ENCODE measurements around the gene ELL2.

Gene ELL2

DNA sequence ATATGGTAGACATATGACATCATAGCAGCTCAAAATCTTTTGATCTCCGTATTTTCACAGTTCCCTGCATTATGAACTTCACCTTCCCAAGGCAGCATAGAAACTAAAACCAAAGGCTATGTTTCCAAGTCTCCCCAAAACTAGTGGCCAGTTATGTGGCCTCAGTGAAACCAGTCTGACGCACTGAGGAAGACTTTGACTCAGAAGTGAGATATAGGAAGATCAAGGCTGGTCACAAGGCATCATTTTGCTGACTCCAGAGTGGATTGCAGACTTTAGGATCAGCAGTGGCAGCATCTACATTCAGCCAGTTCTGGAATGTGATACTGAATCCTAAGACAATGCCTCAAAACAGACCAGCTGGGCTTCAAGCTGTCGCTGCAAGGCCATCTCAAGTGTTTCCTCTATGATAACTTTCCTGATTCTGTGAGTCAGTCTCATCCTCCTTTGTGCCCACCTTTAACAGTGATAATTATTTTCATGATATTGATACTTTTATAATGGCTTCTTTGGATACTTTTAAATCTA is 34.4 kb upstream of the ELL2 start:
- no peaks in the 10 kb centered on the region for H3K4me1 ChIP-seq (ENCODE audit: control insufficient read depth, insufficient read depth, low read length)
- no peak overlapping the region for H3K4me3 ChIP-seq (ENCODE audit: low read depth, low read length)
- H3K36me3 ChIP-seq (ENCODE audit: control insufficient read depth, insufficient read depth, low read length) = no peaks in the 10 kb centered on the region
- H3K27ac ChIP-seq (ENCODE audit: low read depth, low read length) = no peak overlapping the region
- no peaks in the 10 kb centered on the region for H3K9me3 ChIP-seq (ENCODE audit: control insufficient read depth, insufficient read depth, low read depth, low read length)
- H3K9ac ChIP-seq (ENCODE audit: low read length) = no peak overlapping the region
- H3K27me3 ChIP-seq (ENCODE audit: control insufficient read depth, insufficient read depth, low read length) = no peaks in the 10 kb centered on the region

DNA sequence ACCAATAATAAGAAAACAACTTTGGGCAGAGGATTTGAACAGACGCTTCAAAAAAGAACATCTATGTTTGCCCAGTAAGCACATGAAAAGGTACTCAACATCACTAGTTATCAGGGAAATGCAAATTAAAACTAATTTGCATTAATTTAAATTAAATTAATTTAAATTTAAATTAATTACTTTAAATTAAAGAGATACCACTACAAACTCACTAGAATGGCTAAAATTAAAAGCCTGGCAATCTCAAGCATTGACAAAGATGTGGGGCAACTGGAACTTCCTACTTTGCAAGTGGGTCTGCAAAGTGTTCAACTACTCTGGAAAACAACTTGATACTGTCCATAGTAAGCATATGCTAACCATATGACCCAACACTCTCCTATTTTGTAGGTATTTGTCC is 32.1 kb upstream of the ELL2 start:
- Histone ChIP-seq H3K36me3 (ENCODE audit: control insufficient read depth, insufficient read depth, low read length) (no peaks in the 10 kb centered on the region), H3K9me3 (ENCODE audit: control insufficient read depth, insufficient read depth, low read depth, low read length) (no peaks in the 10 kb centered on the region), H3K27ac (ENCODE audit: low read depth, low read length) (no peak overlapping the region), H3K4me3 (ENCODE audit: low read depth, low read length) (no peak overlapping the region), H3K4me1 (ENCODE audit: control insufficient read depth, insufficient read depth, low read length) (peaks cover 3% of the 10 kb centered on the region; the same call in 1 of the 2 replicates), H3K27me3 (ENCODE audit: control insufficient read depth, insufficient read depth, low read length) (no peaks in the 10 kb centered on the region), H3K9ac (ENCODE audit: low read length) (no peak overlapping the region)

DNA sequence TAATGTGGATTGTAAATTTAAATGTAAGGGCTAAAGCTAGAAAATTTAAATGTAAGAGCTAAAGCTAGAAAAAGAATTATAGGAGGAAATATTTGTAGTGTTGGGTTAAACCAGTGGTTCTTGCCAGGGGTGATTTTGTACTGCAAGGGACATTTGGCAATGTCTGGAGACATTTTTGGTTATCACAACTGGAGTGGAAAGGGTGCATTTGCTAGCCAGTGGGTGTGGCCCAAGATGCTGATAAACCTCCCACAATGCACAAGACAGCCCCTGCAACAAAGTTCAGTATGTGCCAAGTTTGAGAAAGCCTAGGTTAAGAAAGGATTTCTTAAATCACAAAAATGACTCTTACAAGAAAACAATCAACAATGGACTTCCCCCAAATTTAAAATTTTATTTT is 31.6 kb upstream of the ELL2 start:
- H3K4me3 ChIP-seq (ENCODE audit: low read depth, low read length) = no peak overlapping the region
- H3K27ac ChIP-seq (ENCODE audit: low read depth, low read length) = no peak overlapping the region
- H3K9me3 ChIP-seq (ENCODE audit: control insufficient read depth, insufficient read depth, low read depth, low read length) = no peaks in the 10 kb centered on the region
- no peak overlapping the region for H3K9ac ChIP-seq (ENCODE audit: low read length)
- H3K4me1 ChIP-seq (ENCODE audit: control insufficient read depth, insufficient read depth, low read length) = peaks cover 3% of the 10 kb centered on the region; the same call in 1 of the 2 replicates
- H3K27me3 ChIP-seq (ENCODE audit: control insufficient read depth, insufficient read depth, low read length) = no peaks in the 10 kb centered on the region
- no peaks in the 10 kb centered on the region for H3K36me3 ChIP-seq (ENCODE audit: control insufficient read depth, insufficient read depth, low read length)

DNA sequence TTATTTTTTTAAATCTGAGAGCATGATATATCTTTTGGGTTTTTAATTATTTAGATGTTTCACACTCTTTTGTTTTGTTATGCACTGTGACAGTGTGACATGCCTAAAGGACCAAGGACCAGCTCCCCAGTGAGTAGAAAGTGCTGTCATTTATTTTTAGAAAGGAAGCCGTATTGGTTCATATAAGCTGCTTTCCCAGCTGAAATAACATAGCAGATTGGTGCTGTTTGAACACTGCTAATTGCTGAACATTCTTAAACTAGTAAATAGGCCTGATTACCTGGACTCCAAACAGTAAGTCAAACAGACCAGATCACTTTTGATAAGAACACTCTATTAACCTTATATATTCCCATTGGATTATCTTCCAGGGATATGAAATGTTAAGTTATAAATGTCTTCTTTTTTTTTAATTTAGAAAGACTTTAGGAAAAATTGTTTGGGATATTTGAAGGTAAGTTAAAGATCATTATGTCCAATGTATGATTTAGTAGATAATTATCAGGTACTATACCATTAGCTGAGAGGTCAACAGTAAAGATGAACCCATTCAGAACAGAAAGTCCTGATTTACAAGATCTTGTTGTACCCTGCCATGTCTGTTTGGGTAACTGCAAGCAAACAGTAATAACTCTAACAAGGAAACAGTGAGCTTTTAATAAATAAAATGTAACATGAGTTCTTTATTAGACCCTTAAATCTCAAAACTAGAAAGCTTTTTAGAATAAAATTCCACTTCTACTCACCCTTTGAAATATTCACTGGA is 27.8 kb upstream of the ELL2 start:
- no peak overlapping the region for H3K27ac ChIP-seq (ENCODE audit: low read depth, low read length)

DNA sequence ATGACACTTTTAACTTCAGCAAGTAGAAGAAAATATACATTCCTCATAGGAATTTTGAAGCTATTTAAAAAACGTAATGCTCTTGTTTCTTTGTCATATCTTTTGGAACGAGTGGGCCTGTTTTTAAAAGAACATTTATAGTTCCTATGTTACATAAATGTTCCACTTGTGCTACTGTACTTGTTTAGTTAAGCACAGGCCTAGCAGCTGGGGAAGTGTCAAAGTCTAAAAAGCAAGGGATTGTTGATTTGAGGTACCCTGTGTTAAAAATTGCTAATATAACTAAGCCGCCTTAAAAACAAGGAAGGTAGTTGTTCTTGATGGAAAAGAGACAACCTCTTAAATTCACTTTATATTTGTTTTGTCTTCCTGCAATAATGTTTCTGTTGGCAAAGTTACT is 27.2 kb upstream of the ELL2 start:
- peaks cover 13% of the 10 kb centered on the region; the same call in 1 of the 2 replicates for H3K4me1 ChIP-seq (ENCODE audit: control insufficient read depth, insufficient read depth, low read length)
- no peaks in the 10 kb centered on the region for H3K27me3 ChIP-seq (ENCODE audit: control insufficient read depth, insufficient read depth, low read length)
- H3K36me3 ChIP-seq (ENCODE audit: control insufficient read depth, insufficient read depth, low read length) = no peaks in the 10 kb centered on the region
- H3K9ac ChIP-seq (ENCODE audit: low read length) = no peak overlapping the region
- no peak overlapping the region for H3K4me3 ChIP-seq (ENCODE audit: low read depth, low read length)
- H3K27ac ChIP-seq (ENCODE audit: low read depth, low read length) = no peak overlapping the region
- no peaks in the 10 kb centered on the region for H3K9me3 ChIP-seq (ENCODE audit: control insufficient read depth, insufficient read depth, low read depth, low read length)

More for the DNA sequence above, 27.8 kb upstream of the ELL2 start:
- Histone ChIP-seq H3K4me1 (ENCODE audit: control insufficient read depth, insufficient read depth, low read length) (peaks cover 13% of the 10 kb centered on the region; the same call in 1 of the 2 replicates), H3K36me3 (ENCODE audit: control insufficient read depth, insufficient read depth, low read length) (no peaks in the 10 kb centered on the region), H3K9ac (ENCODE audit: low read length) (no peak overlapping the region), H3K4me3 (ENCODE audit: low read depth, low read length) (no peak overlapping the region), H3K27me3 (ENCODE audit: control insufficient read depth, insufficient read depth, low read length) (no peaks in the 10 kb centered on the region), H3K9me3 (ENCODE audit: control insufficient read depth, insufficient read depth, low read depth, low read length) (no peaks in the 10 kb centered on the region)

DNA sequence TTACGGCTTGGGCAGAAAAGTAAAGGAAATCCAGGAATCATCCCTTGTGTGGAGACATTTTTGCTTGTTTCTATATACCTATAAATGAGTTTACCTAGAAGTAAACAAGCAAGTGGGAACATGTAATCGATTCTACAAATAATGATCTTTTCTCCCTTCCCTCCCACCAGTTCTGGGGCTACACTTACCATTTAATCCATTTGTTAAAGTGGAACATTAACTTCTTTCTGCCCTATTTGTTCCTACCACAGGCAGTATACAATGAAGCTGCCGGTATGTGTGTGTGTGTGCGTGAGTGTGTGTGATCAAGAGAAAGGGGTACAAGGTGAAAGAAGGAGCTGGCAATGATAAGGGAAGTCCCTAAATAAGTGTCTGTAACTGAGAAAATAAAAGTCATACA is 26.4 kb upstream of the ELL2 start:
- Histone ChIP-seq H3K4me1 (ENCODE audit: control insufficient read depth, insufficient read depth, low read length) (peaks cover 13% of the 10 kb centered on the region; the same call in 1 of the 2 replicates), H3K9ac (ENCODE audit: low read length) (no peak overlapping the region), H3K9me3 (ENCODE audit: control insufficient read depth, insufficient read depth, low read depth, low read length) (no peaks in the 10 kb centered on the region), H3K4me3 (ENCODE audit: low read depth, low read length) (no peak overlapping the region), H3K36me3 (ENCODE audit: control insufficient read depth, insufficient read depth, low read length) (no peaks in the 10 kb centered on the region), H3K27me3 (ENCODE audit: control insufficient read depth, insufficient read depth, low read length) (no peaks in the 10 kb centered on the region), H3K27ac (ENCODE audit: low read depth, low read length) (no peak overlapping the region)

DNA sequence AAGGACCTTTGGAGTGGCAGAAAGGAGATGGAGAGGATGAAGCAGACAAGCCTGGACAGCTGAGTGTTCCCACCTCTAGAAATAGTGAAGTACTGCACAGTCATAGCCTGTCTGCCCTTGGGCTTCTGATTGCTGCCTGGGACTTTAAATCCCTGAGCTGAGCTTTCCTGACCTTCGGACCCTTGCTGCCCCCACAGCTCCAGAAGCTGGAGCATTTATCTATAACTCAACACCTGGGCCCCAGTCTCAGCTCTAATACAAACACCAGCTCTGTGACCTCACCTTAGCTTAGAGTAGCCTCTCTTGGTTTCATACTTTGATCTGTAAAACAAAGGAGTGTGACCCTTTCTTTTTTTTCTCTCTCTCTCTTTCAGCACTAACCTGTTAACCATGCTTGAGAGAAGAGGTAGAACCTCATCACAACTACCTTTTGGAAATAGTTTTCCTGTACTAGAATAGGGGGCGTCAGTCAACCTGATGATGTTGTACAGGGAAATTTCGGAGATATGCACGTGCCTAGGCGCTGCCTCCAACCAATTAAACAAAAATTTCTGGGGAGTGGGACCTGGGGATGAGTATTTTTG is 25.4 kb upstream of the ELL2 start:
- Histone ChIP-seq H3K4me3 (ENCODE audit: low read depth, low read length) (no peak overlapping the region), H3K27me3 (ENCODE audit: control insufficient read depth, insufficient read depth, low read length) (no peaks in the 10 kb centered on the region), H3K4me1 (ENCODE audit: control insufficient read depth, insufficient read depth, low read length) (peaks cover 13% of the 10 kb centered on the region; the same call in 1 of the 2 replicates), H3K36me3 (ENCODE audit: control insufficient read depth, insufficient read depth, low read length) (no peaks in the 10 kb centered on the region), H3K9me3 (ENCODE audit: control insufficient read depth, insufficient read depth, low read depth, low read length) (no peaks in the 10 kb centered on the region), H3K9ac (ENCODE audit: low read length) (no peak overlapping the region), H3K27ac (ENCODE audit: low read depth, low read length) (no peak overlapping the region)

DNA sequence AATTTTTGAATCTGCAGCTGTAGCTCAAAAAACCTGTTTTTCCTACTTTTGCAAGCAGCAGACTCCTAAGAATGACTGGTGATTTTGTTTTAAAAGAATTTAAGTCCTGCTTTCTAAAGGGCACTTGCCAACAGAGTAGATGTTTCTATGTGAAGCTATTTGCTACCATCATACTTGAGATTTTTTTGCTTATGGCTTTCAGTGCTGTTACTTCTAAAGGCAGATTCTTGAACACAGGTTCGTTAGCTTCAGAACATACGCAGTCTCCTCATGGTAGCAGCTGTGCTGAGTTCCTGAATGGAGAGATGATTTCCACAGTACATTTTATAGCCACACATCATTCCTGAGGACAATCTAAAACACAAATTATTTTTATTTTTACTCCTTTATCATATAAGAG is 24.4 kb upstream of the ELL2 start:
- Histone ChIP-seq H3K4me3 (ENCODE audit: low read depth, low read length) (no peak overlapping the region), H3K4me1 (ENCODE audit: control insufficient read depth, insufficient read depth, low read length) (peaks cover 13% of the 10 kb centered on the region; the same call in 1 of the 2 replicates), H3K9ac (ENCODE audit: low read length) (no peak overlapping the region), H3K9me3 (ENCODE audit: control insufficient read depth, insufficient read depth, low read depth, low read length) (no peaks in the 10 kb centered on the region), H3K36me3 (ENCODE audit: control insufficient read depth, insufficient read depth, low read length) (no peaks in the 10 kb centered on the region), H3K27ac (ENCODE audit: low read depth, low read length) (no peak overlapping the region), H3K27me3 (ENCODE audit: control insufficient read depth, insufficient read depth, low read length) (no peaks in the 10 kb centered on the region)

DNA sequence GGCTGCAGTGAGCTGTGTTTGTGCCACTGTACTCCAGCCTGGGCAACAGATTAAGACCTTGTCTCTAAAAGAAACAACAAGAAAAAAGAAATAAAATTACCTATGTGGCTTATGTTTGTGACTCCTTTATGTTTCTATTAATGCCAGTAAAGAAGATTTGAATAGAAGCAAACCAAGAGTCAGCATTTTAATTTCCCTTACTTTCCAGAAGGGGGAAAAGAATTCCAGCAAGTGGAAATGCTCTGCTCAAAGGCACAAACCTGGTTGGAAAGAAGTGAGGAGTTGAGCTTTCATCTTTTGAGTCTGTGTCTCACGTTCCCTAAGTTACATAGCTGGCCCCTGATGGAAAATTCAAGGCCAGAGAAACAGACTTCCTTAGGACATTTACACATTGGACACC is 23.6 kb upstream of the ELL2 start:
- no peaks in the 10 kb centered on the region for H3K36me3 ChIP-seq (ENCODE audit: control insufficient read depth, insufficient read depth, low read length)
- no peaks in the 10 kb centered on the region for H3K27me3 ChIP-seq (ENCODE audit: control insufficient read depth, insufficient read depth, low read length)
- peaks cover 13% of the 10 kb centered on the region; the same call in 1 of the 2 replicates for H3K4me1 ChIP-seq (ENCODE audit: control insufficient read depth, insufficient read depth, low read length)
- no peak overlapping the region for H3K9ac ChIP-seq (ENCODE audit: low read length)
- H3K4me3 ChIP-seq (ENCODE audit: low read depth, low read length) = no peak overlapping the region
- H3K9me3 ChIP-seq (ENCODE audit: control insufficient read depth, insufficient read depth, low read depth, low read length) = no peaks in the 10 kb centered on the region
- H3K27ac ChIP-seq (ENCODE audit: low read depth, low read length) = no peak overlapping the region

DNA sequence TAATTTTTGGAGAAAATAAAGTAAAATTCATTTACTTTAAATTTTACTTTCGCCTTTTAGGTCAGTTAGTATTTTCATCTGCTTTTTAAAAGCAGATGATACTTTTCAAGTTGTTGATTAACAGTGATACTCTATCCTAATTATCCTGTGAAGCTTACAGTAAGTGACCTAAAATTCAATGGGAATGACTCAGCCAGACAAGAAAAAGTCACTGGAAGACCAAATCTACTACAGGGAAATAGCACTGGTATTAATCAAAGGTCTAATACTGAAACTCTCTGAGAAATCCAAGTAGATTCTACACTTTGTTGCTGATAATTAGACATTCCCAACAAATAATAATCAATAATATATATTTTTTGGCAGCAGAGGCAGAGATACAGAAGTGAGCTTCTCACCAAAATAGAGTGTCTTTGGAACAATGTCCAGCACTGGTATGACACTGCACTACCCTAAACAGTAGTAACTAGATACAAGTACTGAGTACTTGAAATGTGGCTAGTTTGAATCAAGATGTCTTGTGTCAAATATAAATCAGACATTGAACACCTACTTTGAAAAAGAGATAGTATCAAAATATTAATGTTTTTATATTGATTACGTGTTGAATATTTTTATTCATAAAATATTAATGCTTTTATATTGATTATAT is 22.8 kb upstream of the ELL2 start:
- Histone ChIP-seq H3K36me3 (ENCODE audit: control insufficient read depth, insufficient read depth, low read length) (no peaks in the 10 kb centered on the region), H3K9ac (ENCODE audit: low read length) (no peak overlapping the region), H3K27ac (ENCODE audit: low read depth, low read length) (no peak overlapping the region), H3K4me3 (ENCODE audit: low read depth, low read length) (no peak overlapping the region), H3K27me3 (ENCODE audit: control insufficient read depth, insufficient read depth, low read length) (no peaks in the 10 kb centered on the region), H3K4me1 (ENCODE audit: control insufficient read depth, insufficient read depth, low read length) (peaks cover 12% of the 10 kb centered on the region; the same call in 1 of the 2 replicates), H3K9me3 (ENCODE audit: control insufficient read depth, insufficient read depth, low read depth, low read length) (no peaks in the 10 kb centered on the region)

DNA sequence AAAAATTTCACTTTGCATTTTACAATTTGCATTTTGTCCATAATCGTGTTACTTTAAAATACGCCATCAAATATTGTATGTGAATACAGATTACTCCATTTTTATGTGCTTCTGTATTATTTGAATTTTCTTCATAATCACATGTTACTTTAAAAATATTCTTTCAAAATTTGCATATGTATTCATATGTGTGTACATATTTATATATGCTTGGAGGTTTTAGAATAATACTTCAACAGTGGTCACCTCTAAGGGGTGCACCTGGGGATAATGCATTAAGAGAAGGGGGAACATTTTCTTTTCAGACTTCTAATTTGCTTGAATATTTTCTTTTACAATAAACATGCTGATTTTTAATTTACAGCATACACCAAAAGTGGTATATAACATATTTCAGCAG is 21.9 kb upstream of the ELL2 start:
- Histone ChIP-seq H3K27me3 (ENCODE audit: control insufficient read depth, insufficient read depth, low read length) (no peaks in the 10 kb centered on the region), H3K9ac (ENCODE audit: low read length) (no peak overlapping the region), H3K36me3 (ENCODE audit: control insufficient read depth, insufficient read depth, low read length) (no peaks in the 10 kb centered on the region), H3K4me1 (ENCODE audit: control insufficient read depth, insufficient read depth, low read length) (peaks cover 10% of the 10 kb centered on the region; the same call in 1 of the 2 replicates), H3K27ac (ENCODE audit: low read depth, low read length) (no peak overlapping the region), H3K4me3 (ENCODE audit: low read depth, low read length) (no peak overlapping the region), H3K9me3 (ENCODE audit: control insufficient read depth, insufficient read depth, low read depth, low read length) (no peaks in the 10 kb centered on the region)
